Endodermal cell (in vitro differentiated cells): ENCODE measurements around the gene MAP7D3. TPM values are rescaled to one million over a fixed set of nuclear protein-coding genes. Genes with fewer than 3 reads are reported as not detected.

Source experiments
- DNase-seq: peaks from one replicate; pipeline ENCODE4 v3.0.0-alpha.2; 2017
- H3K27ac ChIP-seq: 2 replicates; pipeline ENCODE4 v1.5.1; 2013; ENCODE audit warnings: mild to moderate bottlenecking, low read depth, low read length, moderate library complexity
- H3K27me3 ChIP-seq: 2 replicates; pipeline ENCODE4 v1.6.1; 2013; ENCODE audit warnings: mild to moderate bottlenecking, low read length, moderate library complexity; ENCODE audit not compliant: insufficient read depth, control insufficient read depth, poor library complexity, severe bottlenecking
- H3K36me3 ChIP-seq: 2 replicates; pipeline ENCODE4 v1.7.0; 2013; ENCODE audit warnings: mild to moderate bottlenecking, low read length, moderate library complexity; ENCODE audit not compliant: control insufficient read depth, insufficient read depth
- H3K4me1 ChIP-seq: one replicate; pipeline ENCODE4 v1.7.0; 2013; ENCODE audit warnings: low read length; ENCODE audit not compliant: control insufficient read depth, insufficient read depth
- H3K4me3 ChIP-seq: 2 replicates; pipeline ENCODE4 v1.5.1; 2013; ENCODE audit warnings: mild to moderate bottlenecking, low read length, moderate library complexity
- H3K9ac ChIP-seq: 2 replicates; pipeline ENCODE4 v1.6.1; 2013; ENCODE audit warnings: mild to moderate bottlenecking, low read length, moderate library complexity; ENCODE audit not compliant: poor library complexity, severe bottlenecking; ENCODE audit errors: extremely low read depth
- H3K9me3 ChIP-seq: 2 replicates; pipeline ENCODE4 v1.6.1; 2013; ENCODE audit warnings: mild to moderate bottlenecking, low read length, moderate library complexity; ENCODE audit not compliant: control insufficient read depth
- H3K27ac Mint-ChIP-seq: 2 replicates; pipeline ENCODE4 v1.8.0; 2020; ENCODE audit warnings: mixed read lengths
- H3K27me3 Mint-ChIP-seq: 2 replicates; pipeline ENCODE4 v1.8.0; 2021; ENCODE audit warnings: mild to moderate bottlenecking, mixed read lengths; ENCODE audit not compliant: insufficient read depth
- H3K36me3 Mint-ChIP-seq: 2 replicates; pipeline ENCODE4 v1.8.0; 2020; ENCODE audit warnings: low read depth, mixed read lengths
- H3K4me1 Mint-ChIP-seq: 2 replicates; pipeline ENCODE4 v1.8.0; 2020; ENCODE audit warnings: mixed read lengths
- H3K4me3 Mint-ChIP-seq: 2 replicates; pipeline ENCODE4 v1.8.0; 2020; ENCODE audit warnings: mild to moderate bottlenecking, moderate library complexity, mixed read lengths
- H3K9me3 Mint-ChIP-seq: 2 replicates; pipeline ENCODE4 v1.8.0; 2020; ENCODE audit warnings: mild to moderate bottlenecking, mixed read lengths
- WGBS, 2 experiments: methylation state at CpG; one replicate each; pipeline versions ENCODE4 v1.1.5 to v1.1.7; 2013; ENCODE audit warnings: missing lambda C conversion rate in 2 of 2, mixed read lengths in 1 of 2; ENCODE audit not compliant: insufficient coverage in 1 of 2, insufficient read length in 1 of 2; 5-methylcytosine and 5-hydroxymethylcytosine counted together
- total RNA-seq, 2 donors: library from RNA; stranded (reverse); fragmentation: NEBNext Ultra II Directional in 1 of 2; extraction: Animal tissue kit (Norgen Biotek cat#: 25700) in 1 of 2; gene quantifications; 2 replicates in 1 of 2; 3 replicates in 1 of 2; pipeline ENCODE4 v1.2.1, GENCODE V29; 2021
- TF ChIP-seq, protein P1 (sequence below): fragments of 200-600 bp; sonication (generic); conservative IDR thresholded peaks from 2 replicates; pipeline ENCODE4 v1.5.0; 2021; ENCODE audit warnings: antibody characterized with exemption, mild to moderate bottlenecking

Gene MAP7D3
- total RNA-seq, 2 donors from 2014 or later = 12.3 to 14.2 TPM

DNA sequence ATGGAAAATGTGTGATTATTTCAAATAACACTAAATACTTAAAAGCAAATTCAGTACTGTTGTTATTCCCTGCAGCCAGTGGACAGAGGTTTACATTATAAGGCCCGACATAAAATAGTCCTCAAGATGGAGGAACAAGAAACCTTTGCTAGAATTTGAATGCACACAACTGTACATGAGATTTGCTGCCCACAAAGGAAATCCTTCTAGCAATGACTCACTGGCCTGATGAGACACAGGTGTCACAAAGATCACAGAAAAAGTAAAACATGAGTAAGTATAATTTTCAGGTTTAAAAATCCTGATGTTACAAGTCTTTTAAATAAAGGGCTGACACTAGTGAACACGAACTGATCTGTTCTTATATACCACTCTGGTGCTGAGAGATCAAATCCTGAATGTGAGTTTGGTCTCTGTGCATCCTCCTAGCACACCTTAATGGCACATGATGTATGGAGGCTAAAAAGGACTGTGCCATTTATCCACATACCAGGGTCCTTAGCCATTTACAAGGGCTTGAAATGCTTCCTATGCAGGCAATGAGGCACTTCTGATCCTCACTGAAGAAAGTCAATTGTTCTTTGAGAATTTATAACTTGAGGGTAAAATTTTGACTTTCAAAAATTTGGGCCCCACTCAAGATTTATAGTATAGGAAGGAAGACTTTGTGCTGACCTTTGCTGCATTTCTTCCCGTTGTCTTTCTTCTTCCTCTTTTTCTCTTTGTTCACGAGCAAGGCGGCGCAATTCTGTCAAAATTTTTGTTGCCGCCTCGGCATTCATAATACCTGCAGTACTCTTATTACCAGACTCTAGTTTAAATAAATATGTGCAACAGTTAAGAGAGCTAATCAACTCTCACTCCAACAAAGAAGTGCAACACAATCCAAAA lies 23.0 kb downstream of the MAP7D3 start:
- H3K9me3 Mint-ChIP-seq = peaks cover 28% of the 10 kb centered on the region
- no peaks in the 10 kb centered on the region for H3K27me3 Mint-ChIP-seq
- Histone ChIP-seq H3K9me3 (no peaks in the 10 kb centered on the region), H3K27ac (no peak overlapping the region), H3K4me3 (no peak overlapping the region), H3K27me3 (no peaks in the 10 kb centered on the region), H3K9ac (no peak overlapping the region), H3K4me1 (no peaks in the 10 kb centered on the region), H3K36me3 (peaks cover 16% of the 10 kb centered on the region)
- TF ChIP-seq, protein P1, sequence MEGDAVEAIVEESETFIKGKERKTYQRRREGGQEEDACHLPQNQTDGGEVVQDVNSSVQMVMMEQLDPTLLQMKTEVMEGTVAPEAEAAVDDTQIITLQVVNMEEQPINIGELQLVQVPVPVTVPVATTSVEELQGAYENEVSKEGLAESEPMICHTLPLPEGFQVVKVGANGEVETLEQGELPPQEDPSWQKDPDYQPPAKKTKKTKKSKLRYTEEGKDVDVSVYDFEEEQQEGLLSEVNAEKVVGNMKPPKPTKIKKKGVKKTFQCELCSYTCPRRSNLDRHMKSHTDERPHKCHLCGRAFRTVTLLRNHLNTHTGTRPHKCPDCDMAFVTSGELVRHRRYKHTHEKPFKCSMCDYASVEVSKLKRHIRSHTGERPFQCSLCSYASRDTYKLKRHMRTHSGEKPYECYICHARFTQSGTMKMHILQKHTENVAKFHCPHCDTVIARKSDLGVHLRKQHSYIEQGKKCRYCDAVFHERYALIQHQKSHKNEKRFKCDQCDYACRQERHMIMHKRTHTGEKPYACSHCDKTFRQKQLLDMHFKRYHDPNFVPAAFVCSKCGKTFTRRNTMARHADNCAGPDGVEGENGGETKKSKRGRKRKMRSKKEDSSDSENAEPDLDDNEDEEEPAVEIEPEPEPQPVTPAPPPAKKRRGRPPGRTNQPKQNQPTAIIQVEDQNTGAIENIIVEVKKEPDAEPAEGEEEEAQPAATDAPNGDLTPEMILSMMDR = no peak
- DNase-seq = no peak
- no peak overlapping the region for H3K4me3 Mint-ChIP-seq
- no peak overlapping the region for H3K27ac Mint-ChIP-seq
- peaks cover 21% of the 10 kb centered on the region for H3K36me3 Mint-ChIP-seq
- H3K4me1 Mint-ChIP-seq = no peaks in the 10 kb centered on the region
- 100% methylated on average over 1 to 5 of the region's 8 CpGs for WGBS, 2 experiments

DNA sequence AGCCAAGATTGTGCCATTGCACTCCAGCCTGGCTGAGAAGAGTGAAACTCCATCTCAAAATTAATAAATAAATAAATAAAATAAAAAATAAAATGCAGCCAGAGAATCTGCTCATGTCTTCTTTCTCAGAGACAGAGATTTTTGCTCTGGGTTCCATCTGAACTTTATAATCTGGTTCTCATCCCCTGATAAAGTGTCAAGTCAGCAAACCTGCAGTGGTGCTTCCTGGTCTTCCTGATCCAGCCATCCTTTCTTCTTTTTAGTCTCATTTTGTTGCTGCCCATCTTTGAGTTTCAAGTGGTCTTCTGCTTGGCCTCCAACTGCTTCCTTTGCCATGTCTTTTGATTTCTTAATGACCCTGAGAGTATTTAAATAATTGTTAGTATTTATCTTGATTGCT lies 24.1 kb downstream of the MAP7D3 start:
- H3K4me3 Mint-ChIP-seq = no peak overlapping the region
- H3K36me3 Mint-ChIP-seq = peaks cover 24% of the 10 kb centered on the region
- no peak overlapping the region for H3K27ac Mint-ChIP-seq
- no peaks in the 10 kb centered on the region for H3K9me3 ChIP-seq
- no peaks in the 10 kb centered on the region for H3K4me1 ChIP-seq
- H3K4me3 ChIP-seq = no peak overlapping the region
- no peaks in the 10 kb centered on the region for H3K27me3 Mint-ChIP-seq
- no peak for DNase-seq
- TF ChIP-seq, protein P1 = no peak
- no peaks in the 10 kb centered on the region for H3K4me1 Mint-ChIP-seq
- H3K9me3 Mint-ChIP-seq = peaks cover 29% of the 10 kb centered on the region
- H3K9ac ChIP-seq = no peak overlapping the region
- H3K27me3 ChIP-seq = no peaks in the 10 kb centered on the region
- no peak overlapping the region for H3K27ac ChIP-seq
- peaks cover 19% of the 10 kb centered on the region for H3K36me3 ChIP-seq

DNA sequence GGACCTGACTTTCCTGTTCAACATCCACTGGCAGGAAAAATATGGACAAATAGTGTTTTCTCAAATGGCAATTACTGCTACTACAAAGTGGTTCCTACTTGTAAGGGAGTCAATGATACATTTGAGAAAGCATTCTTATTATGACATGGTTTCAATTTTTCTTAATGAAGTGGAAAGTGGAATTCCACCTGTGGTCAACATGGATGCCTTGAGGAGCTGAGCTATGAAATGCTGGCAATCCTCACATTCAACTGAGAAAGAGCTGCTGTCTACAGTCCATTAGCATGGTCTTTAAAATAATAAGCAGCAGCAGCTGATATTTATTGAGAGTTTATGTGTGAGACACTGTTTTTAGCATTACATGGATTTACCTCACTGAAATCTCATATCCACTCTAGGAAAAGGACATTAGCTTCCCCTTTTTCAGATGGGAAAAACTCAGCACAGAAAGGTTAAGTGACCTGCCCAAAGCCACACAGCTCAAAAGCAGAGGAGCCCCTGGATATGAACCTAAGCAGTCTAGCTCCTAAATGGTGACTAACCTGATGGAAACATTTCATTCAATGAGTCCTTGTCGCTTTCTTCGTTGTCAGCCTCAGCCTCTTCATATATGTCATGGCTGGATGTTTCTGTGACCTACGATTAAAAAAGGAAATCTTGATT lies 29.2 kb downstream of the MAP7D3 start:
- no peak overlapping the region for H3K27ac Mint-ChIP-seq
- no peaks in the 10 kb centered on the region for H3K9me3 ChIP-seq
- H3K9me3 Mint-ChIP-seq = peaks cover 44% of the 10 kb centered on the region
- no peak overlapping the region for H3K9ac ChIP-seq
- H3K27ac ChIP-seq = no peak overlapping the region
- peaks cover 19% of the 10 kb centered on the region for H3K36me3 ChIP-seq
- TF ChIP-seq, protein P1 = no peak
- H3K4me3 Mint-ChIP-seq = no peak overlapping the region
- WGBS, 2 experiments = 86 to 90% methylated on average over 3 of the region's 3 CpGs
- H3K4me1 Mint-ChIP-seq = no peaks in the 10 kb centered on the region
- H3K4me1 ChIP-seq = no peaks in the 10 kb centered on the region
- H3K27me3 ChIP-seq = no peaks in the 10 kb centered on the region
- no peak for DNase-seq
- no peak overlapping the region for H3K4me3 ChIP-seq
- no peaks in the 10 kb centered on the region for H3K27me3 Mint-ChIP-seq
- peaks cover 37% of the 10 kb centered on the region for H3K36me3 Mint-ChIP-seq
